Eye (tissue), 1 donor: Measurements from ENCODE around the gene XCR1.
"Not testable (repeated sequence)": the region's sequence is repeated elsewhere in the genome, so short reads cannot be mapped to it uniquely, and the experiment has no call there.

ENCODE experiments used
- DNase-seq: peaks from one replicate; pipeline ENCODE4 v3.0.0-alpha.2; 2015

XCR1 gene

GRCh38 chr3:46027021-46027705 is at the start of gene XCR1:
XCR1 (minus strand) TSS chr3:46027483; CDS start chr3:46021947, 5,536 bp downstream.
- no peak for DNase-seq

DNA sequence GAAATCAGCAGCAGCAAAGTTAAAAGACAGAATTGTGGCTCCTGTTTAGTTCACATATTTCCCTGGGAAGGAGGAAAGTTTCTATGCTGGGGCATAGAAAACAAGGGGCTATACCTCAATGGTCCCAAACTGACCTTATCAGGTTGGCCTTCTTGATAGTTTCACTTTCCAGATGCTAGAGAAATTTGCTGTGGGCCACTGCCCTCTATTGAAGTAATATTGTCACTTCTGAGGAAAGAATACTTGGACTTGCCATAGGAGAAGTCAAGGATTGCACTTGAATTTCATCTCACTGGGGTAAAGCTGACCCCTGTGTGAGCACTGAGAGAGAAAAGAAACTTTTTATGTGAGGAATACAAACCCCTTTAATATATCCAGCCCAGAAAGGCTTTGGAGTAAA is 49.3 kb upstream of the XCR1 start:
- DNase-seq: no peak

DNA sequence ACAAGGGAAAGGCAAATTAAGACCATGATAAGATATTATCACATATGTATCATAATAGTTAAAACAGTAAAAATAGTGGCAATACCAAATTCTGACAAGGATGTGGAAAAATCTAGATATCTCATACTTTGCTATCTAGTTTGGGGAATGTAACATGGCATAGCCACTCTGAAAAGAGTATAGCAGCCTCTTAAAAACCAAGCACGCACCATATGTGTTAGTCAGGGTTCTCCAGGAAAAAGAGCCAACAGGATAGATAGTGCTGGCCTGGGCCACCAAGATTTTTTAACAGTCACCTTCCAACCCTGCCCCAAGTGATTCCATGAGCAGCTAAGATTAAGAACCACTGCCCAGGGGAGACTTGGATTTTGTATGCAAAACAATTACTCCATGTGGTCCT is 48.5 kb upstream of the XCR1 start:
- DNase-seq: no peak

DNA sequence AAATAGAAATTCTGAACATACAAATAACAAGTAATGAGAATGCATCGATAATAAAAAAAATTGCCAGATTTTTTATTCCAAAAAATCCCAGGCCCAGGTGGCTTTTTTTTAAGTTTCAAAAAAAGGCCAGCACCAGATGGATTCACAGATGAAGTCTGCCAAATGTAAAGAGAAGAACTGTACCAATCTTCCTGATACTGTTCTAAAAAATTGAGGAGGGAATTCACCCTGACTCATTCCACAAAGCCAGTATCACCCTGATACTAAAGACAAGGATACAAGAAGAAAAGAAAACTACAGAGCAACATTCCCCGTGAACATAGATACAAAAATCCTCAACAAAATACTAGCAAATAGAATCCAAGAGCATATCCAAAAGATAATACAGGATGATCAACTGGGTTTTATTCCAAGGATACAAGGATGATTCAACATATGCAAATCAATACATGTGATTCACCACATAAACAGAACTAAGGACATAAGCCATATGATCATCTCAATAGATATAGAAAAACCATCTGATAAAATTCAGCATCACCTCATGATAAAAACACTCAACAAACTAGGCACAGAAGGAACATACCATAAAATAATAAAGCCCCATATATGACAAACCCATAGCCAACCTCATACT is 44.1 kb upstream of the XCR1 start:
- DNase-seq: no peak

GRCh38 chr3:46070595-46071093 is 43.4 kb upstream of the XCR1 start:
- no peak for DNase-seq

DNA sequence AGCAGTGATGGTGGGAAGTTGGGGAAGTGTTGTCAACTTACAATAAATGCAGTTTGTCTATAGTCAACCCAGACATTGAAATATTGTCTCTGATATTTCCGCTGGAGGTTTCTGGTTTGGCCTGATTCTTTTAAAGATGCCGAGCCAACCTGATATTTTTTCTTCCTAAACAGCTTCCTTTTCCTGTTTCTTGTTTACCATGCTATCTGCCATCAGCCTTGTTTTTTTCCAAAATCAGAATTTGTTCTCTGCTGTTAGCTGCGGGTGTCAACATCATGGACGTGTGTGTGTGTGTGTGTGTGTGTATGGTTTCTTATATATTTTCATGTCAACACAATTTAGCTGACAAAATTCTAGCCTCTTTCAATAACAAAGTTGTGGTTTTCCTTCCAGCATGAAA is 41.2 kb upstream of the XCR1 start:
- DNase-seq: no peak

GRCh38 chr3:46067401-46067800 is 40.1 kb upstream of the XCR1 start:
- DNase-seq: no peak

- DNase-seq: peak; percentile 35
These were observed 38.5 kb upstream of the XCR1 start for GRCh38 chr3:46065750-46066256.

DNA sequence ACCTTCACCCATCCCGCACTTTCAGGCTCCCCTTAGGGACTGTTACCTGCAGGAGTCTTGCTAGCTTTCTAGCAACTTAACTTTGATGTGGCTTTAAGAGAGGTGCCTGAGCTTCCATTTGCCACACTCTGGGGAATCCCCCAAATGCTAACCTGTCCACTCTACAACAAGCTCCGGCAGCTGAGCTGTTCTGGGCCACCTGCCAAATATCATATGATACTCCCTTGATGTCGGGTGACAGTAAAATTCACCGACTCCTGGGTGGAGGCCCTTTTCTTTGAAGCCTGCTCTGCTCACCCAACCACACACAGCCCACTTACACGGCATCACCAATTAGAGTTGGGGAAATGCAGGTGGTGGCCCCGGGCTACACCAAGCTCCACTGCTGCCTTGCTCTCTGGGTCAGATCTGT is 38.0 kb upstream of the XCR1 start:
- DNase-seq: peak; percentile 74

DNA sequence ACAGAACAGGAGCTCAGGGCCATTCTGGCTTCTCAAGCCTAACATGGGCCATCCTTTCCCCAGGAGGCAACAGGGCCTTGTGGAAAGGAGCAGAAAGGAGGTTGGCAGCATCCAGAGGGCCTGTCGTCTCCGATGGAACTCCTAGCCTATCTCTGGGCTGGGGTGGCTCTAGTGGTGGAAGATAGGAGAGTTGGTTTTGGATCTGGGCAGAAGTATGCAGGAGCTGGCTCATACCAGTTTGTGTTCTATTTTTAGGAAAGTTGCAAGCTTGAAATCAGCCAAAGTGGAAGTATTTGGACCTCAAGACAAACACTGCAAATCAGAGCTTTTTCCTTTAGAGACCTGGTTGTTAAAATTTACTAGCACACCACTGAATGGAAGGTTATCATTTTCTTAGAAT is 35.4 kb upstream of the XCR1 start:
- no peak for DNase-seq

GRCh38 chr3:46061887-46062286 is 34.6 kb upstream of the XCR1 start:
- DNase-seq: no peak

DNA sequence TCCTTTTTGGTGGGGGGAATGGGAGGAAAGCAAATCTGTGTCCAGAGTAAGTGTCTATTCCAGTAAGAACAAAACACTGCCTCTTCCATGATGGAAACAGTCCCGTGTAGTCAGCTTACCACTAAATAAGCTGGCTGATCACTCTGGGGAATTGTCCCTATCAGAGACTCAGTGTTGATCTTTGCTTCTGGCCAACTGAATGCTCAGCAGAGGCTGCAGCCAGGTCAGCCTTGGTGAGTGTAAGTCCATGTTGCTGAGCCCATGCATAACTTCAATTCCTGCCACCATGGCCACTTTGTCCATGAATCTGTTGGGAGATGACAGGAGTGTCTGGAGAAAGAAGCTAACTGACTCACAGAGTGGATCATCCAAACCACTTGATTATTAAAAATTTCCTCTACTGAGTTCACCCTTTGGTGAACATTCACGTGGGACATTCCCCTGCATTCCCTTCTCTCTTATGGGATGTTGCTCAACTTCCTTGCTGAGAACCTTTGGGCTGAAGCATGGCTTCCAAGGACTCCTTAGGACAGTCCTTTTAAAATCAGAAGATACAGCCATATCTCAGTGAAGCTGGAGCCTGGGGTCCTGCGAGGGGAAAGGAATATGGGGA is 33.9 kb upstream of the XCR1 start:
- DNase-seq: no peak

DNA sequence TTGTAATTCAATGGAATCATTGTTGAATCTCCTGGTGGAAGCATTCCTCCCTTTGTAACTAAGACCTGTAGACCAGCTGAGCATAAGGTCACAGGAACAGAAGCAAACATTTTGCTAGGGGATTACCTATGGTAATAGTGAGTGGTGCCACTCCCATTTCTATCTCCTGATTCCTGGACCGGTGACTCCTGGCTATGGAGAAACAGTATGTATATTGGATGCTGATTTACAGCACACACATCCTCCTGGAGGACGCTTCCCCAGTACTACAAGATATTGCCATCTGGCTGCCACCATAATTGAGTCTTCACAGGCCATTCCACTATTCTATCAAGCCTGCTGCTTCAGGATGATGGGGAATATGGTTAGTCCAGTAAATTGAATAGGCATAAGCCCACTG is 33.3 kb upstream of the XCR1 start:
- DNase-seq: no peak

DNA sequence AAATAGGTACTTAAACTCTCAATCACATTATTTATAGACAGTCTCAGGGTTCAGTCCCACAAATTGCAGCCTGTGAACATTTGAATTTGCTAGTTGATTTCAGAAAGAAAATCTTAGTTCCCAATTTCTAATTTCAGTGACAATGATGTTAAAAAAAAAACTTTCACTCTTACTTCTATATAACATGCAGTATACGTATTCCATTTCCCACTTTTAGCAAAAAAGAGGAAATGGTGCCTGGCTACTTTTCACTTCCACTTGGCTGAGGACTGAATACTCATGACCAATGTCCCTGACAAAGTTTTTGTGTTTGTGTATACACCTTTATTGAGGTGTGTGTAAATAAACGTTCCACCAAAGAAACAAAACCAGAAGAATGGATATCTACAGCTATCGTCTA is 32.1 kb upstream of the XCR1 start:
- no peak for DNase-seq

GRCh38 chr3:46058981-46059380 is 31.7 kb upstream of the XCR1 start:
- no peak for DNase-seq

DNA sequence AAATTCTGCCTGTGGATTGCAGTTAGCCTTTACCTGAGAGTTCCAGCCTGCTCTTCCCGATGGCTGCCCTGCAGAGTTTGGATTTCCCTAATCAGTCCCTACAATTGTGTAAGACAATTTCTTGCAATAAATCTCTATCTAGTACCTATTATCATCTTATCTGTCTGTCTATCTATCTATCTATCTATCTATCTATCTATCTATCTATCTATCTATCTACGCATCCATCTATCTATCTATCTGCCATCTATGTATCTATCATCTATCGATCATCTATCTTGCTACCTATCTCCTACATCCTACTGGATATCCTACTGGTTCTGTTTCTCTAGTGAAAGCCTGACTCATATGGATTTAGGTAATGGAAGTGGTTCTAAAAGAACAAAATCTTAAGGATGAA is 30.4 kb upstream of the XCR1 start:
- DNase-seq: no peak

GRCh38 chr3:46056686-46057085 is 29.4 kb upstream of the XCR1 start:
- no peak for DNase-seq

- DNase-seq: not testable (repeated sequence)
These were observed 26.7 kb upstream of the XCR1 start for GRCh38 chr3:46053761-46054515.

GRCh38 chr3:46053265-46053664 is 26.0 kb upstream of the XCR1 start:
- DNase-seq: not testable (repeated sequence)

- no peak for DNase-seq
These were observed 25.2 kb upstream of the XCR1 start for GRCh38 chr3:46052531-46052930.

DNA sequence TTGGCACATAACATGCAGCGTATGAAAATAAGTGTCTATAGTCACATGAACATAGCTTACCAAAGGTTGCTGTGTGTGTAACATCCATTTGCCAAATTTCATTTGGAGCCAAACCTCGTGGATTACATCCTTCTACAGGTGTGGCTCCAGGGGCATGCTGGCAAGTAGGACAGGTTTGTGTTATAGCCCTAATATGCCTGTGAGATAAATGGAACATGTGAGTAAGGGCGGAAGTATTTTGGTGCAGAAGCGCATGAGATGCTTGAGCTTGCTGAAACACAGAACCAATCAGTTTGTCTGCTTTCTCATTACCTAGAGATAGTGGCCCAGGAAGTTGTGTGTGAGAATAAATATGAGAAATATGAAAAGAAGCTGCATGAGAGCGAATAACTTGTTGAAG is 21.8 kb upstream of the XCR1 start:
- DNase-seq: no peak

DNA sequence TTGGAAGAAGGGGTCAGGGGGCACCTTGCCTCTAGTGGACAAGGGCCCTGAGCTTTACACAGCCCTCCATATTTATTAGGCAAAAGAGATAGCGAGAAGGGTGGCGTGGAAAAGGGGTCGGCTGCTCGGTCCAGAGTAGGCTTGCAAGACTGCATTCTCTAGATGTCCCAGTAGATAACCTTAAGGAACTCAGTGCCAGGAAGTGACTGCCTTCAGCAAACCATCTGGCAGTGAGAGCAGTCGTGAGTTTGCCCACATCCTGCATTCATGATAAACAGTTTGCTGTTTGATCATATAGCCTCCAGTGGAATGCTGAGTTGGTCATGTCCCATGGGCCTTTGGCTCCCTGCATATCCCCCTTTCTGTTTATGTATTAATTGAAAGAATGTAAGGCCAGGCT is 18.9 kb upstream of the XCR1 start:
- not testable (repeated sequence) for DNase-seq

DNA sequence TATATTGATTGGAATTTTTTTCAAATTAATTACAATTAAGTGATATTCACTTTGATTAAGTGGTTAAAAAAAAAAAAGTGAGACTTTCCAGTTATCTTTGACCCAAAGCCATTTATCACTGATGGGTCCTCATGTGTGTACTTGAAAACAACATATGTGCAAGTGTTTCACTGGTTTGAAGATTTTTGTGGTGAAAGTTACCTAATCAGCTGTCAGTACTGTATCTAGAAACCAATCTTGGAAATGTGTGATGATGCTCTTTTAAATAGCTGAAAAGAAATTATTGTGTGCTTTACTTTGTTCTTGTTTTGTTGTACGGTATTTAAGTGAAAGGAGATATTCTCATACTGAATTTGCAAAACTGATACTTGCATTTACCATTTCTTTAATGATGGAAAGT is 11.6 kb upstream of the XCR1 start:
- DNase-seq: no peak
